DMS 273 treated with DMSO at 0.1 percent for 48 hours (cell line): Measurements from ENCODE around the gene GPATCH4.

Experiments
- DNase-seq: peaks from one replicate; lab custom pipeline; 2025; lab: John Stamatoyannopoulos, UW

GPATCH4 gene

GRCh38 chr1:156547434-156547833 lies 53.8 kb downstream of the GPATCH4 start:
- no peak for DNase-seq

GRCh38 chr1:156546267-156546666 lies 55.0 kb downstream of the GPATCH4 start:
- DNase-seq: no peak

GRCh38 chr1:156544592-156545102 lies 56.6 kb downstream of the GPATCH4 start:
- no peak for DNase-seq
